GM12878 (cell line): ENCODE measurements around the gene C22orf15. TPM values are rescaled to one million over a fixed set of nuclear protein-coding genes. Genes with fewer than 3 reads are reported as not detected.

Experiments
- ATAC-seq: fragments of 200-7000 bp; cut with Tn5 transposase; 3 replicates; pipeline ENCODE4 v1.9.1; 2020; ENCODE audit warnings: mild to moderate bottlenecking, moderate library complexity
- BruUV-seq: library from RNA; stranded (reverse); fragments of 400-500 nt; replicated peaks from 2 replicates; lab custom pipeline; 2021; lab: Mats Ljungman, UMichigan
- CTCF ChIA-PET: fragments of 300-600 bp; sonication (Branson Sonifier 250); formaldehyde crosslinking; extraction: SDS; loops from one replicate; lab custom pipeline; 2021; ENCODE audit warnings: inconsistent platforms; lab: Yijun Ruan, JAX
- POLR2A ChIA-PET: fragments of 350-600 bp; formaldehyde crosslinking; extraction: SDS; loops from one replicate; lab custom pipeline; 2021; ENCODE audit warnings: inconsistent platforms; lab: Charles Lee
- RAD21 ChIA-PET: fragments of 300-600 bp; sonication (Branson Sonifier 250); formaldehyde crosslinking; loops from one replicate; lab custom pipeline; 2023; ENCODE audit warnings: antibody characterized with exemption; ENCODE audit not compliant: unreplicated experiment; lab: Charles Lee
- SMC1A ChIA-PET: fragments of 300-600 bp; sonication (Branson Sonifier 250); formaldehyde crosslinking; loops from one replicate; lab custom pipeline; 2023; ENCODE audit not compliant: unreplicated experiment, uncharacterized antibody; lab: Charles Lee
- DNase-seq: peaks from one replicate; pipeline ENCODE4 v3.0.0-alpha.2; 2011; ENCODE audit warnings: low read depth, low spot score
- FAIRE-seq: peaks from 3 replicates; lab custom pipeline; 2011; peaks lifted over from hg19 to GRCh38; lab: Jason Lieb, UNC
- H2AFZ ChIP-seq: 2 replicates; pipeline ENCODE4 v1.6.0; 2011; ENCODE audit warnings: low read depth, low read length, control low read depth; ENCODE audit not compliant: control insufficient read depth
- H3K27ac ChIP-seq: 2 replicates; pipeline ENCODE4 v1.5.1; 2011; ENCODE audit warnings: control low read depth; ENCODE audit not compliant: control insufficient read depth, insufficient read depth
- H3K27me3 ChIP-seq, 2 experiments: replicated peaks in 1 of 2; 2 replicates each; pipeline versions ENCODE4 v1.6.0 to v1.6.1; 2011; ENCODE audit warnings: low read length in 1 of 2; ENCODE audit not compliant: control insufficient read depth in 2 of 2, insufficient read depth in 2 of 2
- H3K36me3 ChIP-seq, 2 experiments: 2 replicates each; pipeline ENCODE4 v1.5.1; 2011; ENCODE audit warnings: low read length in 1 of 2; ENCODE audit not compliant: control insufficient read depth in 2 of 2, insufficient read depth in 2 of 2
- H3K4me1 ChIP-seq: 2 replicates; pipeline ENCODE4 v1.6.1; 2011; ENCODE audit warnings: mild to moderate bottlenecking, low read length, moderate library complexity, mixed read lengths; ENCODE audit not compliant: control insufficient read depth, insufficient read depth
- H3K4me2 ChIP-seq: 2 replicates; pipeline ENCODE4 v1.6.0; 2011; ENCODE audit warnings: control low read depth; ENCODE audit not compliant: control insufficient read depth, insufficient read depth
- H3K4me3 ChIP-seq: fragments of 200-600 bp; sonication (generic); 2 replicates; pipeline ENCODE4 v1.5.1; 2016
- H3K79me2 ChIP-seq: 2 replicates; pipeline ENCODE4 v1.6.0; 2011; ENCODE audit warnings: low read length; ENCODE audit not compliant: control insufficient read depth, insufficient read depth
- H3K9ac ChIP-seq: 2 replicates; pipeline ENCODE4 v1.8.0; 2011; ENCODE audit warnings: low read length, control low read depth, mixed read lengths; ENCODE audit not compliant: control insufficient read depth, insufficient read depth
- H3K9me3 ChIP-seq: replicated peaks from 3 replicates; pipeline ENCODE4 v1.5.1; 2011; ENCODE audit warnings: mild to moderate bottlenecking, low read length; ENCODE audit not compliant: control insufficient read depth, insufficient read depth
- H4K20me1 ChIP-seq: 2 replicates; pipeline ENCODE4 v1.6.0; 2011; ENCODE audit not compliant: control insufficient read depth, insufficient read depth
- ATF2 ChIP-seq: IDR thresholded peaks from 2 replicates; pipeline ENCODE4 v1.6.1; 2012; ENCODE audit warnings: low read length, inconsistent platforms
- ATF7 ChIP-seq: fragments of 450-650 bp; IDR thresholded peaks from 2 replicates; pipeline ENCODE4 v1.6.1; 2016; ENCODE audit warnings: low read depth, mild to moderate bottlenecking
- BACH1 ChIP-seq: fragments of 450-650 bp; IDR thresholded peaks from 2 replicates; pipeline ENCODE4 v1.6.1; 2017; ENCODE audit warnings: mild to moderate bottlenecking, borderline replicate concordance
- CHD4 ChIP-seq: fragments of 200-600 bp; sonication (generic); IDR thresholded peaks from 2 replicates; pipeline ENCODE4 v1.6.1; 2016; ENCODE audit warnings: mild to moderate bottlenecking
- FOXM1 ChIP-seq: IDR thresholded peaks from 2 replicates; pipeline ENCODE4 v1.6.1; 2012; ENCODE audit warnings: low read depth, mild to moderate bottlenecking, inconsistent platforms, low read length, moderate library complexity
- MYC ChIP-seq: IDR thresholded peaks from 2 replicates; pipeline ENCODE4 v1.6.1; 2011; ENCODE audit warnings: mild to moderate bottlenecking, low read length, moderate library complexity, inconsistent platforms; ENCODE audit not compliant: insufficient read depth, insufficient replicate concordance, insufficient read length, severe bottlenecking
- NFYA ChIP-seq: IDR thresholded peaks from 2 replicates; pipeline ENCODE4 v1.6.1; 2011; ENCODE audit warnings: low read depth, mild to moderate bottlenecking, low read length, improper control_type of control experiment, borderline replicate concordance
- PAX8 ChIP-seq: fragments of 450-650 bp; IDR thresholded peaks from 2 replicates; pipeline ENCODE4 v1.6.1; 2017; ENCODE audit warnings: mild to moderate bottlenecking, moderate library complexity
- SIX5 ChIP-seq: IDR thresholded peaks from 2 replicates; pipeline ENCODE4 v1.6.1; 2011; ENCODE audit warnings: mild to moderate bottlenecking, low read depth, low read length, moderate library complexity; ENCODE audit not compliant: severe bottlenecking
- SREBF1 ChIP-seq: IDR thresholded peaks from 2 replicates; pipeline ENCODE4 v1.6.1; 2012; ENCODE audit warnings: mild to moderate bottlenecking, low read length
- SREBF2 ChIP-seq: IDR thresholded peaks from 2 replicates; pipeline ENCODE4 v1.6.1; 2012; ENCODE audit warnings: mild to moderate bottlenecking, low read length
- ZNF207 ChIP-seq: fragments of 450-650 bp; IDR thresholded peaks from 2 replicates; pipeline ENCODE4 v1.6.1; 2014; ENCODE audit warnings: antibody characterized with exemption, mild to moderate bottlenecking, borderline replicate concordance
- ZNF384 ChIP-seq: IDR thresholded peaks from 2 replicates; pipeline ENCODE4 v1.6.1; 2012; ENCODE audit warnings: low read depth, mild to moderate bottlenecking, low read length, improper control_type of control experiment, borderline replicate concordance
- WGBS: methylation state at CpG from one replicate; pipeline ENCODE4 v1.1.6; 2016; ENCODE audit warnings: low lambda C conversion rate; ENCODE audit not compliant: insufficient replicate concordance, insufficient coverage; ENCODE audit errors: missing lambda C conversion rate; 5-methylcytosine and 5-hydroxymethylcytosine counted together
- in situ Hi-C: fragments of 300-500 bp; cut with MboI; formaldehyde crosslinking; loops from 9 replicates; pipeline ENCODE4 v1.14.3; 2018; ENCODE audit warnings: mixed read lengths
- intact Hi-C: fragments of 100-400 bp; cut with micrococcal nuclease; formaldehyde crosslinking; loops from one replicate; pipeline ENCODE4 v1.14.2; 2022; ENCODE audit not compliant: unreplicated experiment
- polyA plus RNA-seq, 11 experiments: library from polyadenylated mRNA; depleted of rRNA in 4 of 11; unstranded in 6 of 11; stranded (reverse) in 5 of 11; fragments of >200 nt; fragmentation: Nextera tagmentation in 4 of 11; fragmentation: Illumina TruSeq in 1 of 11; extraction: Ambion mirVana in 4 of 11; extraction: Trizol in 1 of 11; gene quantifications; 1 replicate in 1 of 11; 2 replicates in 10 of 11; pipeline versions ENCODE4 v1.2.1 to v1.2.3, GENCODE V29; 2011 to 2016; ENCODE audit warnings: inconsistent platforms in 2 of 11, missing spikeins in 2 of 11, low read depth in 1 of 11
- total RNA-seq, 4 experiments: library from RNA; depleted of rRNA in 3 of 4; stranded (reverse); fragments of >200 nt in 3 of 4; fragmentation: Illumina TruSeq in 1 of 4; extraction: Trizol in 1 of 4; gene quantifications; 2 replicates each; pipeline versions ENCODE4 v1.2.1 to v1.2.3, GENCODE V29; 2013 to 2021
- TF ChIP-seq, protein P1 (sequence below): IDR thresholded peaks from 2 replicates; pipeline ENCODE4 v1.6.1; 2012; ENCODE audit warnings: low read depth, low read length, improper control_type of control experiment
- TF ChIP-seq, protein P2 (sequence below): fragments of 450-650 bp; formaldehyde crosslinking; IDR thresholded peaks from 2 replicates; pipeline ENCODE4 v1.4.0; 2020; ENCODE audit warnings: mild to moderate bottlenecking, moderate library complexity

Gene C22orf15
- total and polyA plus RNA-seq, 10 of the 15 experiments (the other 5 are each of a cell fraction or from before 2014, with no cell fraction given): 0.05 to 0.47 (median 0.13) TPM; not detected in 3

DNA sequence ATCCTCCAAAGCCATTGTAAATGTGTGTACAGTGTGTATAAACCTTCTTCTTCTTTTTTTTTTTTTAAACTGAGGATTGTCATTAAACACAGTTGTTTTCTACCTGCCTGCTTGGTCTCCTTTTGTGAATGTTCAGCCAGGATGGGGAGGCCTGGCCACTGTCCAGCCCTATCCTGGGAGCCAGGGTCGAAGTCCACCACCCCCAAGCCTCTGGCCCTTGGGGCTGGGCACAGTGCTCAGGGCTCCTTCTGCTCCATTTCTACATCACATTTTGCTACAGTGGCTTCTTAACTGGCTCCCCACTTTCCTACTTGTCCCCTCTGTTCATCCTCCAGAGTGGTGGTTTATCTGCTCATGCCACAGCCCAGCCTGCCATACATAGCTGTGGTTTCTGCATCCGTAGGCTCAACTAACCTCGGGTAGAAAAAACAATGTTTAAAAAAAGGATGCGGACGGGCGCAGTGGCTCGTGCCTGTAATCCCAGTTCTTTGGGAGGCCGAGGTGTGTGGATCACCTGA lies 21.5 kb downstream of the C22orf15 start:
- Histone ChIP-seq H3K9ac (no peak overlapping the region), H3K4me3 (no peak overlapping the region), H3K27ac (no peak overlapping the region), H3K4me2 (no peak overlapping the region), H3K4me1 (peaks cover 6% of the 10 kb centered on the region), H2AFZ (no peak overlapping the region), H3K9me3 (no peaks in the 10 kb centered on the region), H3K79me2 (peaks cover 22% of the 10 kb centered on the region), H3K36me3 (no peaks in the 10 kb centered on the region), H3K27me3 (peaks cover 0 to 2% of the 10 kb centered on the region in 2 experiments; a peak in 1 of 4 replicates), H4K20me1 (0 out of 2 replicates have a peak, but pooled peaks cover 4% of the 10 kb centered on the region)
- BruUV-seq: no TSS peak
- intact Hi-C loops (no loop called here), in situ Hi-C loops (no loop called here)
- no peak for FAIRE-seq
- TF ChIP-seq SIX5 (no peak), ATF7 (no peak), FOXM1 (no peak), ZNF384 (no peak), NFYA (no peak), CHD4 (no peak), MYC (no peak), ZNF207 (no peak), SREBF2 (no peak), SREBF1 (no peak), BACH1 (no peak), ATF2 (no peak), PAX8 (no peak)
- TF ChIP-seq, protein P1, sequence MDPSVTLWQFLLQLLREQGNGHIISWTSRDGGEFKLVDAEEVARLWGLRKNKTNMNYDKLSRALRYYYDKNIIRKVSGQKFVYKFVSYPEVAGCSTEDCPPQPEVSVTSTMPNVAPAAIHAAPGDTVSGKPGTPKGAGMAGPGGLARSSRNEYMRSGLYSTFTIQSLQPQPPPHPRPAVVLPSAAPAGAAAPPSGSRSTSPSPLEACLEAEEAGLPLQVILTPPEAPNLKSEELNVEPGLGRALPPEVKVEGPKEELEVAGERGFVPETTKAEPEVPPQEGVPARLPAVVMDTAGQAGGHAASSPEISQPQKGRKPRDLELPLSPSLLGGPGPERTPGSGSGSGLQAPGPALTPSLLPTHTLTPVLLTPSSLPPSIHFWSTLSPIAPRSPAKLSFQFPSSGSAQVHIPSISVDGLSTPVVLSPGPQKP: no peak
- TF ChIP-seq, protein P2, sequence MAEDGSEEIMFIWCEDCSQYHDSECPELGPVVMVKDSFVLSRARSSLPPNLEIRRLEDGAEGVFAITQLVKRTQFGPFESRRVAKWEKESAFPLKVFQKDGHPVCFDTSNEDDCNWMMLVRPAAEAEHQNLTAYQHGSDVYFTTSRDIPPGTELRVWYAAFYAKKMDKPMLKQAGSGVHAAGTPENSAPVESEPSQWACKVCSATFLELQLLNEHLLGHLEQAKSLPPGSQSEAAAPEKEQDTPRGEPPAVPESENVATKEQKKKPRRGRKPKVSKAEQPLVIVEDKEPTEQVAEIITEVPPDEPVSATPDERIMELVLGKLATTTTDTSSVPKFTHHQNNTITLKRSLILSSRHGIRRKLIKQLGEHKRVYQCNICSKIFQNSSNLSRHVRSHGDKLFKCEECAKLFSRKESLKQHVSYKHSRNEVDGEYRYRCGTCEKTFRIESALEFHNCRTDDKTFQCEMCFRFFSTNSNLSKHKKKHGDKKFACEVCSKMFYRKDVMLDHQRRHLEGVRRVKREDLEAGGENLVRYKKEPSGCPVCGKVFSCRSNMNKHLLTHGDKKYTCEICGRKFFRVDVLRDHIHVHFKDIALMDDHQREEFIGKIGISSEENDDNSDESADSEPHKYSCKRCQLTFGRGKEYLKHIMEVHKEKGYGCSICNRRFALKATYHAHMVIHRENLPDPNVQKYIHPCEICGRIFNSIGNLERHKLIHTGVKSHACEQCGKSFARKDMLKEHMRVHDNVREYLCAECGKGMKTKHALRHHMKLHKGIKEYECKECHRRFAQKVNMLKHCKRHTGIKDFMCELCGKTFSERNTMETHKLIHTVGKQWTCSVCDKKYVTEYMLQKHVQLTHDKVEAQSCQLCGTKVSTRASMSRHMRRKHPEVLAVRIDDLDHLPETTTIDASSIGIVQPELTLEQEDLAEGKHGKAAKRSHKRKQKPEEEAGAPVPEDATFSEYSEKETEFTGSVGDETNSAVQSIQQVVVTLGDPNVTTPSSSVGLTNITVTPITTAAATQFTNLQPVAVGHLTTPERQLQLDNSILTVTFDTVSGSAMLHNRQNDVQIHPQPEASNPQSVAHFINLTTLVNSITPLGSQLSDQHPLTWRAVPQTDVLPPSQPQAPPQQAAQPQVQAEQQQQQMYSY (CRISPR knock-in tag): no peak
- no peak for DNase-seq
- POLR2A ChIA-PET: no interaction called here
- RAD21 ChIA-PET: no interaction called here
- SMC1A ChIA-PET: no interaction called here
- ATAC-seq: no peak
- 37% methylated on average over 8 of the region's 8 CpGs for WGBS
- CTCF ChIA-PET: interaction anchor here (0.8 kb wide), 1 partner anchor 16 kb away, joined by 3 read pairs; no protein-coding TSS in a partner anchor
